GM21447 (cell line): ENCODE data around the gene GLDC.
"Not testable (repeated sequence)": the region's sequence is repeated elsewhere in the genome, so short reads cannot be mapped to it uniquely, and the experiment has no call there.

Experiments used
- ATAC-seq: cut with Tn5 transposase; IDR thresholded peaks from one replicate; pipeline ENCODE4 v1.9.1; 2021; ENCODE audit not compliant: unreplicated experiment

The GLDC gene

GRCh38 chr9:6622784-6623183 lies 22.7 kb downstream of the GLDC start:
- not testable (repeated sequence) for ATAC-seq

- ATAC-seq: no peak
These were observed 24.7 kb downstream of the GLDC start for GRCh38 chr9:6620796-6621195.

GRCh38 chr9:6620353-6620752 lies 25.2 kb downstream of the GLDC start:
- ATAC-seq: no peak

- no peak for ATAC-seq
These were observed 25.6 kb downstream of the GLDC start for GRCh38 chr9:6619909-6620308.

- no peak for ATAC-seq
These were observed 28.5 kb downstream of the GLDC start for GRCh38 chr9:6616951-6617602.

GRCh38 chr9:6614489-6614888 lies 31.0 kb downstream of the GLDC start:
- ATAC-seq: no peak

GRCh38 chr9:6611865-6612264 lies 33.7 kb downstream of the GLDC start:
- ATAC-seq: no peak

GRCh38 chr9:6610073-6610472 lies 35.5 kb downstream of the GLDC start:
- no peak for ATAC-seq

GRCh38 chr9:6609497-6610016 lies 36.0 kb downstream of the GLDC start:
- no peak for ATAC-seq

- peak; percentile 89 for ATAC-seq
These were observed 40.3 kb downstream of the GLDC start for GRCh38 chr9:6605202-6605601.

GRCh38 chr9:6600426-6600825 lies 45.1 kb downstream of the GLDC start:
- ATAC-seq: no peak

GRCh38 chr9:6600006-6600405 lies 45.5 kb downstream of the GLDC start:
- no peak for ATAC-seq

- peak; percentile 98 for ATAC-seq
These were observed 47.2 kb downstream of the GLDC start for GRCh38 chr9:6598249-6598725.

GRCh38 chr9:6592791-6593190 lies 52.7 kb downstream of the GLDC start:
- no peak for ATAC-seq

GRCh38 chr9:6592231-6592630 lies 53.3 kb downstream of the GLDC start:
- no peak for ATAC-seq

GRCh38 chr9:6590772-6591384 lies 54.7 kb downstream of the GLDC start:
- no peak for ATAC-seq

- no peak for ATAC-seq
These were observed 55.2 kb downstream of the GLDC start for GRCh38 chr9:6590334-6590733.

GRCh38 chr9:6584881-6585597 lies 60.5 kb downstream of the GLDC start:
- peak; percentile 53 for ATAC-seq

GRCh38 chr9:6581253-6581652 lies 64.3 kb downstream of the GLDC start:
- ATAC-seq: no peak

- no peak for ATAC-seq
These were observed 65.9 kb downstream of the GLDC start for GRCh38 chr9:6579613-6580012.

GRCh38 chr9:6576987-6577386 lies 68.5 kb downstream of the GLDC start:
- ATAC-seq: no peak
